Subcutaneous abdominal adipose tissue (tissue), 5 donors: Measurements from ENCODE around the gene ECPAS.

Experiments used
- H3K27ac ChIP-seq: one replicate; pipeline ENCODE4 v1.7.0; 2013; ENCODE audit warnings: low read depth, mild to moderate bottlenecking, inconsistent platforms, low read length, moderate library complexity
- H3K27me3 ChIP-seq, 5 donors: one replicate each; pipeline ENCODE4 v1.7.0; 2013; ENCODE audit warnings: low read length in 5 of 5, inconsistent platforms in 1 of 5; ENCODE audit not compliant: control insufficient read depth in 5 of 5, insufficient read depth in 4 of 5
- H3K36me3 ChIP-seq, 5 donors: one replicate each; pipeline ENCODE4 v1.7.0; 2013; ENCODE audit warnings: low read length in 5 of 5; ENCODE audit not compliant: control insufficient read depth in 5 of 5, insufficient read depth in 5 of 5
- H3K4me1 ChIP-seq, 5 donors: one replicate each; pipeline ENCODE4 v1.7.0; 2013; ENCODE audit warnings: low read length in 5 of 5, mild to moderate bottlenecking in 3 of 5, moderate library complexity in 1 of 5; ENCODE audit not compliant: control insufficient read depth in 5 of 5, insufficient read depth in 5 of 5
- H3K4me3 ChIP-seq, 5 donors: one replicate each; pipeline ENCODE4 v1.7.0; 2013; ENCODE audit warnings: low read length in 5 of 5, low read depth in 1 of 5
- H3K9ac ChIP-seq, 5 donors: one replicate each; pipeline ENCODE4 v1.7.0; 2013; ENCODE audit warnings: low read length in 5 of 5, mild to moderate bottlenecking in 4 of 5, moderate library complexity in 3 of 5
- H3K9me3 ChIP-seq, 5 donors: one replicate each; pipeline ENCODE4 v1.7.0; 2013; ENCODE audit warnings: low read length in 5 of 5; ENCODE audit not compliant: control insufficient read depth in 5 of 5
- donor health status: healthy.
- donor health status: healthy.
- donor health status: healthy.
- donor health status: healthy.
- donor health status: healthy.

The ECPAS gene

GRCh38 chr9:111477677-111478076 lies 6.5 kb downstream of the ECPAS start:
- Histone ChIP-seq H3K27ac (no peak overlapping the region), H3K36me3 (no peaks in the 10 kb centered on the region), H3K27me3 (no peaks in the 10 kb centered on the region), H3K4me3 (no peak overlapping the region), H3K9me3 (no peaks in the 10 kb centered on the region), H3K9ac (no peak overlapping the region), H3K4me1 (peaks cover 0 to 45% (median 27%) of the 10 kb centered on the region in 5 donors)

- Histone ChIP-seq H3K9me3 (no peaks in the 10 kb centered on the region), H3K4me3 (no peak overlapping the region), H3K27me3 (no peaks in the 10 kb centered on the region), H3K9ac (no peak overlapping the region), H3K27ac (no peak overlapping the region), H3K36me3 (no peaks in the 10 kb centered on the region), H3K4me1 (peaks cover 3 to 51% (median 23%) of the 10 kb centered on the region in 5 donors)
Measured at GRCh38 chr9:111475195-111475594, 9.0 kb downstream of the ECPAS start.

GRCh38 chr9:111474385-111474784 lies 9.8 kb downstream of the ECPAS start:
- H3K4me1 ChIP-seq: peaks cover 3 to 52% (median 23%) of the 10 kb centered on the region in 5 donors
- peak overlapping the region; percentile 7 for H3K27ac ChIP-seq
- no peaks in the 10 kb centered on the region for H3K36me3 ChIP-seq
- no peaks in the 10 kb centered on the region for H3K27me3 ChIP-seq
- H3K4me3 ChIP-seq: no peak overlapping the region
- H3K9me3 ChIP-seq: no peaks in the 10 kb centered on the region
- no peak overlapping the region for H3K9ac ChIP-seq

- Histone ChIP-seq H3K27ac (peak overlapping the region; percentile 2), H3K9me3 (no peaks in the 10 kb centered on the region), H3K4me1 (peaks cover 3 to 26% (median 10%) of the 10 kb centered on the region in 5 donors), H3K27me3 (no peaks in the 10 kb centered on the region), H3K36me3 (no peaks in the 10 kb centered on the region), H3K9ac (no peak overlapping the region), H3K4me3 (no peak overlapping the region)
Measured at GRCh38 chr9:111467778-111468367, 16.3 kb downstream of the ECPAS start.

- Histone ChIP-seq H3K9ac (no peak overlapping the region), H3K36me3 (no peaks in the 10 kb centered on the region), H3K4me1 (peaks cover 2 to 15% (median 8%) of the 10 kb centered on the region in 5 donors)
Measured at GRCh38 chr9:111463048-111463447, 21.1 kb downstream of the ECPAS start.

GRCh38 chr9:111458139-111459009 lies 25.8 kb downstream of the ECPAS start:
- Histone ChIP-seq H3K4me3 (no peak overlapping the region), H3K4me1 (peaks cover 5 to 28% (median 26%) of the 10 kb centered on the region in 5 donors), H3K9ac (no peak overlapping the region), H3K36me3 (no peaks in the 10 kb centered on the region), H3K9me3 (peaks cover 0 to 6% (median 4%) of the 10 kb centered on the region in 5 donors), H3K27ac (peak overlapping the region; percentile 7), H3K27me3 (no peaks in the 10 kb centered on the region)

More at GRCh38 chr9:111463048-111463447, 21.1 kb downstream of the ECPAS start:
- Histone ChIP-seq H3K4me3 (no peak overlapping the region), H3K27me3 (no peaks in the 10 kb centered on the region), H3K27ac (no peak overlapping the region), H3K9me3 (peaks cover 0 to 6% (median 4%) of the 10 kb centered on the region in 5 donors)

- H3K4me1 ChIP-seq: peaks cover 5 to 31% (median 30%) of the 10 kb centered on the region in 5 donors
- no peaks in the 10 kb centered on the region for H3K27me3 ChIP-seq
- H3K36me3 ChIP-seq: no peaks in the 10 kb centered on the region
- no peak overlapping the region for H3K9ac ChIP-seq
- no peak overlapping the region for H3K4me3 ChIP-seq
- peaks cover 0 to 2% (median 2%) of the 10 kb centered on the region in 5 donors for H3K9me3 ChIP-seq
- H3K27ac ChIP-seq: no peak overlapping the region
Measured at GRCh38 chr9:111456529-111456928, 27.7 kb downstream of the ECPAS start.

GRCh38 chr9:111455638-111456037 lies 28.5 kb downstream of the ECPAS start:
- H3K4me3 ChIP-seq: no peak overlapping the region
- no peak overlapping the region for H3K9ac ChIP-seq
- no peak overlapping the region for H3K27ac ChIP-seq

GRCh38 chr9:111454751-111455150 lies 29.4 kb downstream of the ECPAS start:
- H3K9me3 ChIP-seq: no peaks in the 10 kb centered on the region
- H3K27ac ChIP-seq: no peak overlapping the region
- no peaks in the 10 kb centered on the region for H3K27me3 ChIP-seq
- no peak overlapping the region for H3K9ac ChIP-seq
- H3K36me3 ChIP-seq: peaks cover 0 to 11% (median under 1%) of the 10 kb centered on the region in 5 donors
- no peak overlapping the region for H3K4me3 ChIP-seq
- peaks cover 5 to 32% (median 30%) of the 10 kb centered on the region in 5 donors for H3K4me1 ChIP-seq

More at GRCh38 chr9:111455638-111456037, 28.5 kb downstream of the ECPAS start:
- H3K9me3 ChIP-seq: no peaks in the 10 kb centered on the region
- H3K36me3 ChIP-seq: peaks cover 0 to 3% (median 0%) of the 10 kb centered on the region in 5 donors
- H3K27me3 ChIP-seq: no peaks in the 10 kb centered on the region
- peaks cover 5 to 32% (median 30%) of the 10 kb centered on the region in 5 donors for H3K4me1 ChIP-seq

GRCh38 chr9:111451570-111451969 lies 32.6 kb downstream of the ECPAS start:
- no peaks in the 10 kb centered on the region for H3K9me3 ChIP-seq
- no peaks in the 10 kb centered on the region for H3K27me3 ChIP-seq
- no peak overlapping the region for H3K27ac ChIP-seq
- no peak overlapping the region for H3K9ac ChIP-seq
- H3K4me1 ChIP-seq: peaks cover 0 to 9% (median 7%) of the 10 kb centered on the region in 5 donors
- H3K4me3 ChIP-seq: no peak overlapping the region
- peaks cover 0 to 14% (median 4%) of the 10 kb centered on the region in 5 donors for H3K36me3 ChIP-seq
